Bronchial epithelial cell (primary cell): ENCODE data around the gene PLIN1. TPM values are rescaled to one million over a fixed set of nuclear protein-coding genes. Genes with fewer than 3 reads are reported as not detected.

Source experiments
- DNase-seq: peaks from one replicate; pipeline ENCODE4 v3.0.0-alpha.2; 2010; ENCODE audit warnings: low read depth
- FAIRE-seq: peaks from 2 replicates; lab custom pipeline; 2011; peaks lifted over from hg19 to GRCh38; lab: Jason Lieb, UNC
- H3K27me3 ChIP-seq: 2 replicates; pipeline ENCODE4 v1.5.1; 2011; ENCODE audit warnings: low read length; ENCODE audit not compliant: control insufficient read depth, insufficient read depth
- H3K36me3 ChIP-seq: 2 replicates; pipeline ENCODE4 v1.5.1; 2011; ENCODE audit warnings: low read length; ENCODE audit not compliant: control insufficient read depth, insufficient read depth
- H3K4me3 ChIP-seq: 2 replicates; pipeline ENCODE4 v1.5.1; 2011; ENCODE audit warnings: mild to moderate bottlenecking, low read depth, low read length, control low read depth
- CTCF ChIP-seq: IDR thresholded peaks from 2 replicates; pipeline ENCODE4 v1.5.1; 2011; ENCODE audit warnings: mild to moderate bottlenecking, moderate library complexity, low read length, control low read depth, inconsistent platforms; ENCODE audit not compliant: insufficient read depth, severe bottlenecking
- total RNA-seq: library from RNA; depleted of rRNA; stranded (reverse); fragments of >200 nt; gene quantifications from 2 replicates; pipeline ENCODE4 v1.2.1, GENCODE V29; 2014

The PLIN1 gene
- total RNA-seq, 1 donor from 2014 or later, result under 0.01 TPM

- H3K27me3 ChIP-seq, result no peaks in the 10 kb centered on the region
- peaks cover 6% of the 10 kb centered on the region for H3K36me3 ChIP-seq
- FAIRE-seq (no peak), DNase-seq (no peak)
- TF ChIP-seq CTCF, result no peak
- H3K4me3 ChIP-seq, result no peak overlapping the region
Measured at GRCh38 chr15:89615135-89615534, 64.0 kb downstream of the PLIN1 start.

Other genes starting within 250 kb of the PLIN1 start
- 247 and 322 TPM in 2 replicates for gene RHCG, start 182.8 kb downstream of the PLIN1 start, total RNA-seq
- 0.26 TPM in 2 replicates for gene TICRR, start 103.9 kb downstream of the PLIN1 start, total RNA-seq
- 1.3 and 2.1 TPM in 2 replicates for gene KIF7, start 23.9 kb downstream of the PLIN1 start, total RNA-seq
- 5.8 and 10.0 TPM in 2 replicates for gene PEX11A, start 11.4 kb upstream of the PLIN1 start, total RNA-seq
- gene WDR93, start 11.4 kb upstream of the PLIN1 start, total RNA-seq, result not detected in 2 replicates
- 0.26 and 1.4 TPM in 2 replicates for gene MESP1, start 71.9 kb upstream of the PLIN1 start, total RNA-seq
- gene MESP2, start 97.0 kb upstream of the PLIN1 start, total RNA-seq, result 0.13 and 0.26 TPM in 2 replicates
- gene ANPEP, start 135.5 kb upstream of the PLIN1 start, total RNA-seq, result 0.13 and 0.53 TPM in 2 replicates
- gene AP3S2, start 214.6 kb upstream of the PLIN1 start, total RNA-seq, result 50.6 and 51.3 TPM in 2 replicates
- 4.5 and 12.9 TPM in 2 replicates for gene ARPIN, start 233.6 kb upstream of the PLIN1 start, total RNA-seq